Gastrocnemius medialis (tissue), 4 donors: ENCODE measurements around the gene GSTM4.

Experiments
- POLR2A ChIP-seq, 2 donors: fragments of 450-650 bp; IDR thresholded peaks; one replicate each; pipeline ENCODE4 v1.6.1; 2017; ENCODE audit warnings: antibody characterized with exemption in 2 of 2, mild to moderate bottlenecking in 2 of 2, moderate library complexity in 2 of 2
- TF ChIP-seq, protein P1 (sequence below), 5 experiments: fragments of 450-650 bp in 3 of 5; fragments of 200-600 bp in 2 of 5; sonication (generic) in 2 of 5; IDR thresholded peaks in 4 of 5; conservative IDR thresholded peaks in 1 of 5; 1 replicate in 4 of 5; 2 replicates in 1 of 5; pipeline ENCODE4 v1.5.1; 2016 to 2019; ENCODE audit warnings: antibody characterized with exemption in 5 of 5, mild to moderate bottlenecking in 3 of 5, moderate library complexity in 3 of 5

DNA sequence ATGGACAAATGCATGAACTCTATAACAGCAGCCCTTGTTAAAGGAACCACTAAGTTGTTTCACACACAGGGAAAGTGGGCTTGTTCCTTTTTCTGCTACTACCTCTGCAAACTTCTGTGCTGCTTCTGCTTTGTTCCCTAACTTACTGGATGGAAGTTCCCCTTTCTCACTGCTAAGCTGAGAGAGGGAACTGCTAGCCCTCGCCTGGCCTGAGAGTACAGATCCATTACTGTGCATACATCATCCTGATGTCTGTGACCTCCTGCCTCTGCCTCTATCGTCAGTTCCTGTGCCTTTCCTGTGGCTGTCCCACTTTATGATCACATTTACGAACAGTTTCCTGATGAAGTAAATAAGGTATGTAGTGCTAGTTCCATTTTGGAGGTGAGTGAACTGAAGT is 40.0 kb upstream of the GSTM4 start:
- TF ChIP-seq, protein P1, sequence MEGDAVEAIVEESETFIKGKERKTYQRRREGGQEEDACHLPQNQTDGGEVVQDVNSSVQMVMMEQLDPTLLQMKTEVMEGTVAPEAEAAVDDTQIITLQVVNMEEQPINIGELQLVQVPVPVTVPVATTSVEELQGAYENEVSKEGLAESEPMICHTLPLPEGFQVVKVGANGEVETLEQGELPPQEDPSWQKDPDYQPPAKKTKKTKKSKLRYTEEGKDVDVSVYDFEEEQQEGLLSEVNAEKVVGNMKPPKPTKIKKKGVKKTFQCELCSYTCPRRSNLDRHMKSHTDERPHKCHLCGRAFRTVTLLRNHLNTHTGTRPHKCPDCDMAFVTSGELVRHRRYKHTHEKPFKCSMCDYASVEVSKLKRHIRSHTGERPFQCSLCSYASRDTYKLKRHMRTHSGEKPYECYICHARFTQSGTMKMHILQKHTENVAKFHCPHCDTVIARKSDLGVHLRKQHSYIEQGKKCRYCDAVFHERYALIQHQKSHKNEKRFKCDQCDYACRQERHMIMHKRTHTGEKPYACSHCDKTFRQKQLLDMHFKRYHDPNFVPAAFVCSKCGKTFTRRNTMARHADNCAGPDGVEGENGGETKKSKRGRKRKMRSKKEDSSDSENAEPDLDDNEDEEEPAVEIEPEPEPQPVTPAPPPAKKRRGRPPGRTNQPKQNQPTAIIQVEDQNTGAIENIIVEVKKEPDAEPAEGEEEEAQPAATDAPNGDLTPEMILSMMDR (IDR thresholded peaks at IDR 0.05 in 4 of 5, conservative IDR thresholded peaks at IDR 0.05 in 1 of 5), result no peak
- no peak for TF ChIP-seq POLR2A (IDR thresholded peaks at IDR 0.05)
